ENCODE measurements around the gene SLC35A2.

SLC35A2 gene

GRCh38 chrX:48927123-48927522, 15.7 kb upstream of the SLC35A2 start:
- DNase-seq = no peak

GRCh38 chrX:48924270-48924669, 12.8 kb upstream of the SLC35A2 start:
- no peak for DNase-seq

GRCh38 chrX:48923771-48924170, 12.3 kb upstream of the SLC35A2 start:
- DNase-seq = no peak

DNA sequence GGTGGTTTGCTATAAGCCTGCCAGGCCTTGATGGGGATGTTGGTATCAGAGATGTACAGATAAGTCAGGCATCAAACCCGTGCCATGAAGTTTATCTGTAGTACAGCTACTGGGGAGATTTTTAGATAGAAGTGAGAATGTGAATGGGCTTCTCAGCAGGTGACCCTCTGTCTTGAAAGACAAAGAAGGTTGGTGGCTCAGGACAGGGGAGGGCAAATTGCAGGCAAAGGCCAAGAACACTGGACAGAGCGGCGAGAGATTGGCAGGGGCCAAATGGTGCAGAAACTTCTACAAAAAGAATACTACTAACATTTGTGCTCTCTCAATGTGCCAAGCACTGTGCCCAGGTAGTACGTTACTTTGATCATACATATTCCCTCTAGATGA, 9.3 kb upstream of the SLC35A2 start:
- no peak for DNase-seq

DNA sequence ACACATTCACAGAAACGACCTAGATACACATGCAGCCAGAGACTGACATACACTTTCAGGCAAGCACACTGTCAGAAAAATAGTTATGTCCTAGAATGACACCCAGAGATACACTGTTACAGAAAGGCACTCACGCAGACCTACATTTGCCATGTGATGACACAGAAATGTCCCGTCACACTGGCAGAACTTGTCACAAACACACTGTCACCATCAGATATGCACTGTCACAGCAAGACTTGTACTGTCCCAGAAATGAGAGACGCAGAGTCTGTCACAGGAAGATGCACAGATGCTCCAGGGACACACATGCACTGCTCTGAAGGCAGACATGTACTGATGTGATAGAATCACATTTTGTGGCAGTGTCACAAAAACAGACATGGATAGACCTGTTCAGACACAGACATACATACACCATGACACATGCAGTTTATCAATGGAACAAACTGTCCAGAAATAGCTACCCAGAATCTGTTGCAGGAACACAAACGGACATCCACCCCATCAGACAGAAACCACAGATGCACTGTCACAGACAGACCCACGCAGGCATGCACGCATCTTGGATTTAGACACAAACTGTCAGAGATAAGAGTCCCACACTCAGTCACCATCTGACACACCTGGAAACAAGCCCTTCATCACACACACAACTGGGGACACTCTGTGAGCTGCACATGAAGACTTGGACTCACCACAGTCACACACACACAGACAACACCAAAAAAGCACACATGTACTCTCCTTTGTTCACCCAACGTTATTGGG, 8.7 kb upstream of the SLC35A2 start:
- peak; percentile 52 for DNase-seq

DNA sequence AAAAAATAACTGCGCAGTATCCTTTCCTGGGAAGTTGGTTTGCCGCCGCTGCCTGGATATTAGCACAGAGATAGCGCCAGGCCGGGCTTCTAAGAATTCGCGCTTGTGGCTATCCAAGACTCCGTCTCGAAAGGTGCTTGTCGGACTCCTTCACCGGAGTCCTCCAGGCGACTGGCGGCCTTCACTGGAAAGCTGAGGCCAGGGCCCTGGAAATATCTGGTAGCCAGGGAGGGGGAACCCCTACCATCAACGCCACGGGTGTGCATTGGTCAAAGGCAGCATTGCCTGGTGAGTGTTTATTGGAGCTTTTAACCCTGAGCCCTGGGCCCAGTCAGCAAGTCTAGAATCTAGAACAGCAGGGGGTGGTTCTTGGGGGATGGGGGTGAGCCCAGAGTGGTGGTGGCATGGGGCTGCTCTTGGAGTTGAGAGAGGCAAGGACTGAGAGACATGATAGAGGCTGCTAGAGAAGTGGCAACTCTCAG, 8.0 kb upstream of the SLC35A2 start:
- DNase-seq = peak; percentile 39

DNA sequence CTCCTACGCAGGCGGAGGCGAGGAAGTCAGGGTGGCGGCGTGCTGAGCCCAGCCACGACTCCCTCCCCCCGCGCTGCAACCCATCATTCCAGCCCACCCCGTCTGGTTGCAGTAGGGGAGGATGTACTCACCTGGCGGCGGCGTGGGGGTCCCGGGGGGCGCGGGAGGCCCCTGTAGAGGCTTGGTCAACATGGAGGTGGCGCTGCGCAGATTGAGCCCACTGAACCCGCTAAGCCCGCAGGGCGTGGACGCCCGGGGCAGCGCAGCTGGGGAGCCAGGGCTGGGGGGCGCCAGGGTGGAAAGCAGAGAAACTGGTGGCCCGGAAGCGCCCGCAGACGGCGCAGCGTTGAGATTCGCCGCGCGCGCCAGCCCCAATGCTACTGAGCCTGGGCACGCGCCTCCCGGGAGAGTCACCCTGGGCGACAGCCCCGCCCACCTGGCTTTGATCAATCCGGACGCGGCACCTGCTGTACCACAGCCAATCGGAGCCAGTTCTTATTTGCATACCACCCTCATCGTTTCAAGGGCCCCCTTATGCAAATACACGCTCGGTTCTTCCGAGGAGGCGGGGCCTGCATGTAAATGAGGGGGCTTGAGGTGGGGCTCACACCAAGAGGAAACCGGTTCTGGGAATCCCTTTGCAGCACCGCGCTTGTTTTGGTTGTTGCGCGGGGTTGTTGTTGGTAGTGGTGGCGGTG, 7.3 kb upstream of the SLC35A2 start, which contains the start of gene PIM2:
TSS of gene PIM2 (minus strand) at position 382 of the 698 bp plus-strand sequence. CDS start at position 192, 190 bp downstream.
- peak; percentile 94 for DNase-seq

- no peak for DNase-seq
Measured at GRCh38 chrX:48918301-48918642, 6.8 kb upstream of the SLC35A2 start.

DNA sequence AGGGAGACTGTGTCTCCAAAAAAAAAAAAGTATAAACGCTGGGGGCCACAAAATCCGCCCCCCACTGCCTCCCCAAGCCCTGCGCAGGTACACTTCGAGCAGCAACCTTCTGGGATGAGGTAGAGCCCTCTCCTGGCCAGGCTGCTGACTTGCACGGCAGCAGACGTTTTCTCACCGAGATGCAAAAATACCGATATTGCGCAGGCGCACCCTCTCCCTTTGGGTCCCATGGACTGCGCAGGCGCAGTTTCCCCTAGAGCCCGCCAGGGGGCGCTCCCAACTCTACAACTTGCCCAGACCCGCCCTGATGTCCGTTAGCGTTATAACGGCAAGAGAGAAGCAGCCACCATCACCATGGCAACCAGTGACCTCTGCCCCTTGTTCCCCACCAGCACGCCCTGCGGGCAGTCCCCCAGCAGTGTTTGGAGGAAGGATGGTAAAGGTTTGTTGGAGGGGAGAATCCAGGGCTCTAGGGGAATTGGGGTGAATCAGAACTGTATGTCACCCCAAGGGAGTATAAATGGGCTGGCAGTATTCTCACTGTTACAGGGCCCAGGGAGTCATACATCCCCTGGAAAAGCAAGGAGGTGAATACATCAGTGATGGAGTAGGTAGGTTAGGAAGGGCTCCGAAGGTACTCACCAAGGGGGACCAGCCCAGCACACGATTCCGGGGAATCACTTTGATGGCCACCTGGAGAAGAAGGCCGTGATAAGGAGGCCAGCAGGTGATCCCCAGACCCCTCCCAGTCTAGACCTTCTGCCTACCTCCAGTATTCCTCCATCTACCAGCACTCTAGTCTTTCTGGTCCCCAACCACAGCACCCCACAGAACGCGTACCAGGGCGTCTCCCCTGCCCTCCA, 5.9 kb upstream of the SLC35A2 start:
- peak; percentile 92 for DNase-seq

- DNase-seq = no peak
Measured at GRCh38 chrX:48914593-48915493, 3.4 kb upstream of the SLC35A2 start.

DNA sequence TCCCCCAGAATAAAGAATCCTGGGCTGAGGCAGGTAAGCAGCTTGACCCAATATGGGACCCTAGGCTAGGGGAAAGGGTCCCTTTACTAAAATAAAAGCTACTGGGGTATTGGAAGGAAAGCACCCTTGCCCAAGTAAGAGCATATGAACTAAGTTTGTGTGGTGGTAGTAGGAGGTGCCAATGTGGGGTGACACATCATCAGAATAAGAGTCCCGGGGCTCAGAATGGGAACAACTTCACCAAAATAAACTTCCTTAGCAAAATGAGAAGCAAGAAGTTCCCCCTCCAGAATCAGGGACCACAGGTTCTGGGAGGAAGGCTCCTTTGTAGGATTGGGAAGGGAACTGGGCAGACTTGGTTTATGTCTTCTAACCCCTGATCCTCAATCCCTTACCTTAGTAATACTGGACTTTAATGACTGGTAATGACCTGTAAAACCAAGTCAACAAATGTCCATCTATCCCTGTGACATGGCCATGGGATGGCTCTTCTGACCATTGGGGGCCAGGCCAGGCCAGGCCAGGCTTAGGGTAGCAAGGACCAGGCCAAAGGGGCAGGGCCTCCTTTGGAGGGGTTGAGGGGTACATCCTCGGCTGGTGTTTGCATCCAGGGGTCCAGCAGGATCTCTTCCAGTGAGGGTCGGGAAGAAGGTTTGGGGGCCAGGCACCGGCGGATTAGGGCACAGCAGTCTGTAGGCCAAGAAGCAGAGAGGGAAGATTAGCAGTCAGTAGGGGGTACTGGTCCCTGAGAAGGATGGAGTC, 2.3 kb upstream of the SLC35A2 start:
- no peak for DNase-seq

GRCh38 chrX:48910926-48911411, 477 bp downstream of the SLC35A2 start:
- DNase-seq = no peak

DNA sequence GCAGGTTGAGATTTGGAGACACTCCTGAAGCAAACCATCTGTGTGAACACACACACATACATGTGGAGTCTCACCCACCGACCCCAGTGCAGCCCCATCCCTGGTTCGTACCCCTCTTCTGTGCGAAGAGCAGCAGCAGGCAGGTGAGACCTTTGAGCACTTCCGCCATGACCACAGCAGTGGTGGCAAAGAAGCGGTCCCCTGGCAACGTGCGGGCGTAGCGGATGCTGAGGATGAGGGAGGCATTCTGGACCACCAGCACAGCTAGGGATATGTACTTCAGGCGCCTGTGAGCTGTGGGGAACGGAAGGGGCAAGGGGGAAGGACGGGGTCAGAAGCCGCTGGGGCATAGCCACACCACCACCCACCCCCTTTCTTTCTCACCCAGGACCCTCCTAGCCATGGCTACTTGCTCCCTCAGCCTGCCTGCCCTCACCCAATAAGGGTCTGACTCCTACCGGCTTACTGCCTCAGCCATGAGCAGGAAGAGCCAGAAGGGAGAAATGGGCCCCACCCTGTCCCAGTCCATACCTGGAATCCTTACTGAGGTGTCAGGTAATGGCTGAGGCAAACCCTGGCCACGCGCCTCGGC, 1.6 kb downstream of the SLC35A2 start:
- DNase-seq = no peak

GRCh38 chrX:48908600-48908999, 2.8 kb downstream of the SLC35A2 start:
- DNase-seq = no peak

DNA sequence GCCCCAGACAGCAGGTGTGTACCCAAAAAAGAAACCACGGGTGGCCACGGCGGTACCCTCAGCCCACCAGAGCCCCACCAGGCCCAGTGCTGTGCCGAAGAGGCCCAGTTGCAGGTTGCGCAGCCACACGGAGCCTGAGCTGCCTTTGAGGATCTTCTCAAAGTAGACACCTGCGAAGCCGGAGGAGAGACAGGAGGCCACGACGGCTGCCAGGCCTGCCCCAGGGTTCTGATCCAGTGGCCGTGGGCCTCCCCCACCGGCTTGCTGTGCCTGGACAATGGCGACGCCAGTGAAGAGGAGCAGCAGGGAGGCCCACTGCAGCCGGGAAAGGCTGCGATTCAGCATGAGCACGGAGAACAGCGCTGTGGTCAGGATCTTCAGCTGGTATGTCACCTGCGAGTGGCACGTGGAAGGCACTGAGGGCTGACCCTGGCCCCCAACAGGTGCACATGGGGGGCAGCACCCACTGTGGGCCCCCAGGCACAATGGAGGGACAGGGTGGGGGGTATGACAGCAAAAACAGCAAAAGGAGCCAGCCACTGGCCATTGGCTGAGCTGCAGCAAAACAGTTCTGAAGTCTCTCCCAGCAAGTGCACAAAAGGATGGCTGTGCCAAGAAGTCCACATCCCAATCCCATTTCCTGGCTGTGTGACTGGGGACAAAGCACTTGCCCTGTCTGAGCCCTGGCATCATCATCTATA, 6.2 kb downstream of the SLC35A2 start:
- DNase-seq = no peak

GRCh38 chrX:48904626-48905025, 6.8 kb downstream of the SLC35A2 start:
- no peak for DNase-seq

- no peak for DNase-seq
Measured at GRCh38 chrX:48904180-48904579, 7.3 kb downstream of the SLC35A2 start.

DNA sequence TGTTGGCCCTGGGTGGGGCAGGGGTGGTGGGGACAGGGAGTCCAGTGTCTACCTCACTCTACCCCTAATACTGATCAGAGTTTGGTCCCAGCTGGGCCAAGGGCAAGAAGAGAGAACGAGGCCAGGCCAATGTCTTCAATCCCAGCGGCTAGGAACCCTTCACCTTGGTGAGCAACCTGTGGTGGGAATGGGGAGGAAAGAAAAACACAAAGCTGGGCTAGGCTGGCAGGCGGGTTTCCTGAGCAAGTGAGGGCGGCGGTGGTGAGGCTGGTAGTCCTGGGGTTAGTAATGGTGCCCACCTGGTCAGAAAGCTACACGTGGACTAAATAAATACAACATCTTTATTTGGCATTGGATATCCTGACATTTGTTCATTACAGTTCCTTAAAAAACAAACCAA, 8.2 kb downstream of the SLC35A2 start:
- DNase-seq = no peak

- DNase-seq = no peak
Measured at GRCh38 chrX:48902776-48903175, 8.7 kb downstream of the SLC35A2 start.

GRCh38 chrX:48902135-48902534, 9.3 kb downstream of the SLC35A2 start:
- no peak for DNase-seq
